Memory B cell (primary cell): ENCODE data around the gene MAMDC4.

ENCODE experiments used
- ATAC-seq: fragments of 150-1000 bp; cut with Tn5 transposase; 2 replicates; pipeline ENCODE4 v1.10.0; 2021; ENCODE audit warnings: low read depth, mild to moderate bottlenecking, moderate library complexity
- DNase-seq, 2 donors: peaks; one replicate each; pipeline ENCODE4 v3.0.0; 2022; ENCODE audit warnings: low spot score in 2 of 2
- H3K27ac Mint-ChIP-seq: one replicate; pipeline ENCODE4 v1.8.0; 2022; ENCODE audit warnings: mild to moderate bottlenecking, moderate library complexity, mixed read lengths
- H3K27me3 Mint-ChIP-seq: one replicate; pipeline ENCODE4 v1.8.0; 2022; ENCODE audit warnings: mixed read lengths
- H3K36me3 Mint-ChIP-seq: one replicate; pipeline ENCODE4 v1.8.0; 2022; ENCODE audit warnings: mild to moderate bottlenecking, mixed read lengths
- H3K4me1 Mint-ChIP-seq: one replicate; pipeline ENCODE4 v1.8.0; 2022; ENCODE audit warnings: mixed read lengths
- H3K4me3 Mint-ChIP-seq: one replicate; pipeline ENCODE4 v1.8.0; 2022; ENCODE audit warnings: mild to moderate bottlenecking, moderate library complexity, mixed read lengths
- H3K9me3 Mint-ChIP-seq: one replicate; pipeline ENCODE4 v1.8.0; 2022; ENCODE audit warnings: mixed read lengths

MAMDC4 gene

GRCh38 chr9:136886610-136887597 lies 34.8 kb downstream of the MAMDC4 start:
- H3K4me1 Mint-ChIP-seq = peaks cover 17% of the 10 kb centered on the region
- H3K36me3 Mint-ChIP-seq = no peaks in the 10 kb centered on the region
- H3K27me3 Mint-ChIP-seq = no peaks in the 10 kb centered on the region
- H3K27ac Mint-ChIP-seq = peak overlapping the region; percentile 91
- H3K4me3 Mint-ChIP-seq = peak overlapping the region; percentile 87
- H3K9me3 Mint-ChIP-seq = no peaks in the 10 kb centered on the region
- ATAC-seq (peak; percentile 53), DNase-seq (peak in 1 of 2 donors; percentile 35)

GRCh38 chr9:136888454-136888853 lies 36.3 kb downstream of the MAMDC4 start:
- H3K9me3 Mint-ChIP-seq = no peaks in the 10 kb centered on the region
- no peaks in the 10 kb centered on the region for H3K27me3 Mint-ChIP-seq
- no peak overlapping the region for H3K27ac Mint-ChIP-seq
- ATAC-seq (no peak), DNase-seq (no peak)
- H3K36me3 Mint-ChIP-seq = no peaks in the 10 kb centered on the region
- H3K4me1 Mint-ChIP-seq = peaks cover 17% of the 10 kb centered on the region
- H3K4me3 Mint-ChIP-seq = no peak overlapping the region

GRCh38 chr9:136889858-136890257 lies 37.7 kb downstream of the MAMDC4 start:
- Mint-ChIP-seq H3K9me3 (no peaks in the 10 kb centered on the region), H3K27ac (no peak overlapping the region), H3K4me3 (no peak overlapping the region), H3K27me3 (no peaks in the 10 kb centered on the region), H3K4me1 (peaks cover 25% of the 10 kb centered on the region), H3K36me3 (no peaks in the 10 kb centered on the region)
- DNase-seq (no peak), ATAC-seq (no peak)

- H3K27me3 Mint-ChIP-seq = no peaks in the 10 kb centered on the region
- peaks cover 25% of the 10 kb centered on the region for H3K4me1 Mint-ChIP-seq
- H3K4me3 Mint-ChIP-seq = no peak overlapping the region
- ATAC-seq = no peak
- DNase-seq = no peak
- H3K36me3 Mint-ChIP-seq = no peaks in the 10 kb centered on the region
- H3K27ac Mint-ChIP-seq = no peak overlapping the region
- H3K9me3 Mint-ChIP-seq = no peaks in the 10 kb centered on the region
These were observed 38.5 kb downstream of the MAMDC4 start for GRCh38 chr9:136890661-136891060.

- H3K36me3 Mint-ChIP-seq = peaks cover 6% of the 10 kb centered on the region
- no peak overlapping the region for H3K4me3 Mint-ChIP-seq
- no peaks in the 10 kb centered on the region for H3K27me3 Mint-ChIP-seq
- H3K9me3 Mint-ChIP-seq = no peaks in the 10 kb centered on the region
- DNase-seq (no peak), ATAC-seq (no peak)
- H3K27ac Mint-ChIP-seq = no peak overlapping the region
- H3K4me1 Mint-ChIP-seq = peaks cover 34% of the 10 kb centered on the region
These were observed 43.9 kb downstream of the MAMDC4 start for GRCh38 chr9:136896027-136896426.

- Mint-ChIP-seq H3K4me1 (peaks cover 39% of the 10 kb centered on the region), H3K4me3 (no peak overlapping the region), H3K27me3 (no peaks in the 10 kb centered on the region)
These were observed 46.4 kb downstream of the MAMDC4 start for GRCh38 chr9:136898483-136899100.

GRCh38 chr9:136899196-136899595 lies 47.0 kb downstream of the MAMDC4 start:
- H3K36me3 Mint-ChIP-seq = peaks cover 8% of the 10 kb centered on the region
- H3K4me3 Mint-ChIP-seq = peak overlapping the region; percentile 49
- peaks cover 37% of the 10 kb centered on the region for H3K4me1 Mint-ChIP-seq
- peak overlapping the region; percentile 74 for H3K27ac Mint-ChIP-seq
- ATAC-seq (peak; percentile 39), DNase-seq (no peak)
- H3K9me3 Mint-ChIP-seq = no peaks in the 10 kb centered on the region
- no peaks in the 10 kb centered on the region for H3K27me3 Mint-ChIP-seq

More at GRCh38 chr9:136898483-136899100, 46.4 kb downstream of the MAMDC4 start:
- peaks cover 8% of the 10 kb centered on the region for H3K36me3 Mint-ChIP-seq
- no peaks in the 10 kb centered on the region for H3K9me3 Mint-ChIP-seq
- DNase-seq = no peak
- peak overlapping the region; percentile 74 for H3K27ac Mint-ChIP-seq
- ATAC-seq = no peak

- ATAC-seq (no peak), DNase-seq (no peak)
- Mint-ChIP-seq H3K27me3 (no peaks in the 10 kb centered on the region), H3K27ac (peak overlapping the region; percentile 96), H3K4me3 (no peak overlapping the region), H3K36me3 (peaks cover 11% of the 10 kb centered on the region), H3K4me1 (peaks cover 30% of the 10 kb centered on the region), H3K9me3 (no peaks in the 10 kb centered on the region)
These were observed 48.4 kb downstream of the MAMDC4 start for GRCh38 chr9:136900556-136900955.

- DNase-seq = no peak
- peak overlapping the region; percentile 96 for H3K27ac Mint-ChIP-seq
- H3K36me3 Mint-ChIP-seq = peaks cover 11% of the 10 kb centered on the region
- H3K27me3 Mint-ChIP-seq = no peaks in the 10 kb centered on the region
- no peaks in the 10 kb centered on the region for H3K9me3 Mint-ChIP-seq
- no peak for ATAC-seq
- no peak overlapping the region for H3K4me3 Mint-ChIP-seq
- H3K4me1 Mint-ChIP-seq = peaks cover 30% of the 10 kb centered on the region
These were observed 48.9 kb downstream of the MAMDC4 start for GRCh38 chr9:136900988-136901515.

- peak; percentile 35 to 40 for DNase-seq
- peak overlapping the region; percentile 96 for H3K27ac Mint-ChIP-seq
- peaks cover 12% of the 10 kb centered on the region for H3K36me3 Mint-ChIP-seq
- H3K4me3 Mint-ChIP-seq = peak overlapping the region; percentile 71
- H3K27me3 Mint-ChIP-seq = no peaks in the 10 kb centered on the region
- ATAC-seq = peak; percentile 50
- no peaks in the 10 kb centered on the region for H3K9me3 Mint-ChIP-seq
- peaks cover 30% of the 10 kb centered on the region for H3K4me1 Mint-ChIP-seq
These were observed 49.5 kb downstream of the MAMDC4 start for GRCh38 chr9:136901516-136902258.

GRCh38 chr9:136902259-136902821 lies 50.2 kb downstream of the MAMDC4 start:
- H3K4me3 Mint-ChIP-seq = peak overlapping the region; percentile 63
- no peaks in the 10 kb centered on the region for H3K27me3 Mint-ChIP-seq
- ATAC-seq (peak; percentile 91), DNase-seq (peak; percentile 65 to 69)
- peak overlapping the region; percentile 96 for H3K27ac Mint-ChIP-seq
- H3K4me1 Mint-ChIP-seq = peaks cover 24% of the 10 kb centered on the region
- H3K9me3 Mint-ChIP-seq = no peaks in the 10 kb centered on the region
- H3K36me3 Mint-ChIP-seq = peaks cover 17% of the 10 kb centered on the region

- no peak overlapping the region for H3K4me3 Mint-ChIP-seq
- peaks cover 18% of the 10 kb centered on the region for H3K36me3 Mint-ChIP-seq
- peaks cover 23% of the 10 kb centered on the region for H3K4me1 Mint-ChIP-seq
- DNase-seq (no peak), ATAC-seq (no peak)
- no peaks in the 10 kb centered on the region for H3K27me3 Mint-ChIP-seq
- no peaks in the 10 kb centered on the region for H3K9me3 Mint-ChIP-seq
- H3K27ac Mint-ChIP-seq = peak overlapping the region; percentile 96
These were observed 51.0 kb downstream of the MAMDC4 start for GRCh38 chr9:136903041-136903554.

- Mint-ChIP-seq H3K27ac (peak overlapping the region; percentile 48), H3K4me1 (peaks cover 10% of the 10 kb centered on the region), H3K36me3 (peaks cover 15% of the 10 kb centered on the region), H3K4me3 (no peak overlapping the region), H3K27me3 (no peaks in the 10 kb centered on the region), H3K9me3 (no peaks in the 10 kb centered on the region)
- DNase-seq (no peak), ATAC-seq (no peak)
These were observed 54.1 kb downstream of the MAMDC4 start for GRCh38 chr9:136906266-136906665.
